Activated CD8-positive, alpha-beta memory T cell treated with anti-CD3 and anti-CD28 coated beads, Interleukin-2, amount 50 U/mL, for 24 hours (primary cell): ENCODE data around the gene MMADHC.

Source experiments
- DNase-seq: peaks from one replicate; pipeline ENCODE4 v3.0.0-alpha.2; 2020; ENCODE audit errors: extremely low read depth

Gene MMADHC

GRCh38 chr2:149587220-149587949, at the start of gene MMADHC:
TSS of gene MMADHC (minus strand) at chr2:149587775. CDS start at chr2:149587097, 678 bp downstream.
- DNase-seq = peak; percentile 87

GRCh38 chr2:149634103-149634502, 46.5 kb upstream of the MMADHC start:
- no peak for DNase-seq

GRCh38 chr2:149630445-149630844, 42.9 kb upstream of the MMADHC start:
- no peak for DNase-seq

- DNase-seq = no peak
Measured at GRCh38 chr2:149629026-149629425, 41.5 kb upstream of the MMADHC start.

GRCh38 chr2:149627111-149627801, 39.7 kb upstream of the MMADHC start:
- no peak for DNase-seq

GRCh38 chr2:149625671-149626070, 38.1 kb upstream of the MMADHC start:
- no peak for DNase-seq

- DNase-seq = no peak
Measured at GRCh38 chr2:149625271-149625670, 37.7 kb upstream of the MMADHC start.

- DNase-seq = no peak
Measured at GRCh38 chr2:149622343-149622742, 34.8 kb upstream of the MMADHC start.

GRCh38 chr2:149617476-149617875, 29.9 kb upstream of the MMADHC start:
- DNase-seq = no peak

GRCh38 chr2:149616681-149617456, 29.3 kb upstream of the MMADHC start:
- DNase-seq = no peak

GRCh38 chr2:149613704-149614103, 26.1 kb upstream of the MMADHC start:
- no peak for DNase-seq

- DNase-seq = no peak
Measured at GRCh38 chr2:149612122-149612521, 24.5 kb upstream of the MMADHC start.

GRCh38 chr2:149611100-149611820, 23.7 kb upstream of the MMADHC start:
- DNase-seq = no peak

- DNase-seq = no peak
Measured at GRCh38 chr2:149606251-149606811, 18.8 kb upstream of the MMADHC start.

GRCh38 chr2:149603248-149603647, 15.7 kb upstream of the MMADHC start:
- no peak for DNase-seq

GRCh38 chr2:149601141-149601796, 13.7 kb upstream of the MMADHC start:
- no peak for DNase-seq

- DNase-seq = peak; percentile 10
Measured at GRCh38 chr2:149597668-149598326, 10.2 kb upstream of the MMADHC start.

- no peak for DNase-seq
Measured at GRCh38 chr2:149597050-149597667, 9.6 kb upstream of the MMADHC start.

- no peak for DNase-seq
Measured at GRCh38 chr2:149596471-149596870, 8.9 kb upstream of the MMADHC start.
